Activated CD4-positive, alpha-beta T cell treated with anti-CD3 and anti-CD28 coated beads, Interleukin-2, amount 10 ng/mL, durations not matched to agents 24 days and 14 days (primary cell): ENCODE measurements around the gene EFL1. TPM values are rescaled to one million over a fixed set of nuclear protein-coding genes. Genes with fewer than 3 reads are reported as not detected.
"Not testable (repeated sequence)": the region's sequence is repeated elsewhere in the genome, so short reads cannot be mapped to it uniquely, and the experiment has no call there.

Source experiments
- DNase-seq: peaks from one replicate; pipeline ENCODE4 v3.0.0; 2022
- H3K27ac Mint-ChIP-seq: one replicate; pipeline ENCODE4 v1.8.0; 2022; ENCODE audit warnings: mild to moderate bottlenecking, mixed read lengths
- H3K27me3 Mint-ChIP-seq: one replicate; pipeline ENCODE4 v1.8.0; 2022; ENCODE audit warnings: mixed read lengths
- H3K36me3 Mint-ChIP-seq: one replicate; pipeline ENCODE4 v1.8.0; 2022; ENCODE audit warnings: low read depth, mild to moderate bottlenecking, mixed read lengths
- H3K4me1 Mint-ChIP-seq: one replicate; pipeline ENCODE4 v1.8.0; 2021; ENCODE audit warnings: mixed read lengths
- H3K4me3 Mint-ChIP-seq: one replicate; pipeline ENCODE4 v1.8.0; 2022; ENCODE audit warnings: mild to moderate bottlenecking, moderate library complexity, mixed read lengths
- H3K9me3 Mint-ChIP-seq: one replicate; pipeline ENCODE4 v1.8.0; 2021; ENCODE audit warnings: mixed read lengths
- intact Hi-C: fragments of 100-400 bp; cut with micrococcal nuclease; formaldehyde crosslinking; loops from one replicate; pipeline ENCODE4 v1.15.1; 2023
- total RNA-seq: library from RNA; stranded (reverse); gene quantifications from 2 replicates; pipeline ENCODE4 v1.2.3, GENCODE V29; 2022

The EFL1 gene
- total RNA-seq, 1 donor from 2014 or later = 27.2 TPM

GRCh38 chr15:82298032-82298431 lies 35.5 kb upstream of the EFL1 start:
- H3K36me3 Mint-ChIP-seq = no peaks in the 10 kb centered on the region
- H3K27ac Mint-ChIP-seq = no peak overlapping the region
- peaks cover 5% of the 10 kb centered on the region for H3K4me1 Mint-ChIP-seq
- intact Hi-C loops = no loop called here
- H3K27me3 Mint-ChIP-seq = peaks cover 7% of the 10 kb centered on the region
- DNase-seq = no peak
- peak overlapping the region; percentile 25 for H3K4me3 Mint-ChIP-seq
- H3K9me3 Mint-ChIP-seq = no peaks in the 10 kb centered on the region

DNA sequence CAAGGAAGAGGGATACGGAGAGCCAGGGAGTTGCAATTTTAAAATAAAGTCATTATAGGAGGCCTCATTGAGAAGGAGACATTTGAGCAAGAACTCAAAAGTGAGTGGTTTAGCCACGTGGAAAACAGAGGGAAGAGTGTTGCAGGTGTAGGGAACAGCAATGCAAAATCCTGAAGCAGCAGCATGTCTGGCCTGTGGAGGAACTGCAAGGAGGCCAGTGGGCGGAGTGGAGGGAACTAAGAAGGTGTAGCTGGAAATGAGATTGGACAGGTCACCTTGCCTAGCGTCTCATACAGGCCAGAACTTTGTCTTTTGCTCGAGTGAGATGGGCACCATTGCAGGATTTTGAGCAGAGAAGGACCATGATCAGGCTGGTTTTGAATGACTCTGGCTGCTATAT lies 35.0 kb upstream of the EFL1 start:
- Mint-ChIP-seq H3K27ac (no peak overlapping the region), H3K36me3 (no peaks in the 10 kb centered on the region), H3K4me3 (no peak overlapping the region), H3K4me1 (peaks cover 5% of the 10 kb centered on the region), H3K9me3 (no peaks in the 10 kb centered on the region), H3K27me3 (peaks cover 7% of the 10 kb centered on the region)
- intact Hi-C loops = no loop called here
- peak; percentile 51 for DNase-seq

- Mint-ChIP-seq H3K27ac (no peak overlapping the region), H3K4me1 (peaks cover 10% of the 10 kb centered on the region), H3K4me3 (no peak overlapping the region), H3K36me3 (no peaks in the 10 kb centered on the region), H3K27me3 (peaks cover 15% of the 10 kb centered on the region), H3K9me3 (no peaks in the 10 kb centered on the region)
- no peak for DNase-seq
- intact Hi-C loops = no loop called here
These were observed 31.6 kb upstream of the EFL1 start for GRCh38 chr15:82294061-82294690.

GRCh38 chr15:82292271-82292670 lies 29.7 kb upstream of the EFL1 start:
- Mint-ChIP-seq H3K9me3 (peaks cover 8% of the 10 kb centered on the region), H3K27me3 (peaks cover 24% of the 10 kb centered on the region), H3K4me3 (no peak overlapping the region), H3K27ac (no peak overlapping the region), H3K36me3 (no peaks in the 10 kb centered on the region), H3K4me1 (peaks cover 9% of the 10 kb centered on the region)
- intact Hi-C loops = no loop called here
- no peak for DNase-seq

DNA sequence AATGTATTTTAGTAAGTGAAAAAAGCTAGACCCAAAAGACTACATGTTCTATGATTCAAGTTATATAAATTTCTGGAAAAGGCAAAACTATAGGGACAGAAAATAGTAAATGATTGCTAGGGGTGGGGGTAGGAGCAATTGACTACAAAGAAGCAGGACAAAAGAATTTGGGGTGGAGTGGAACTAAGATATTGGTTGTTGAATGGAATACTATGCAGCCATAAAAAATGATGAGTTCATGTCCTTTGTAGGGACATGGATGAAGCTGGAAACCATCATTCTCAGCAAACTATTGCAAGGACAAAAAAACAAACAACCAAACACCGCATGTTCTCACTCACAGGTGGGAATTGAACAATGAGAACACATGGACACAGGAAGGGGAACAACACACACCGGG lies 25.7 kb upstream of the EFL1 start:
- H3K4me3 Mint-ChIP-seq, H3K36me3 Mint-ChIP-seq, H3K27ac Mint-ChIP-seq, intact Hi-C loops, H3K9me3 Mint-ChIP-seq: not testable (repeated sequence)
- peak; percentile 2 for DNase-seq
- peaks cover 24% of the 10 kb centered on the region for H3K27me3 Mint-ChIP-seq
- peaks cover 25% of the 10 kb centered on the region for H3K4me1 Mint-ChIP-seq

GRCh38 chr15:82286475-82286874 lies 23.9 kb upstream of the EFL1 start:
- H3K27ac Mint-ChIP-seq, intact Hi-C loops, H3K36me3 Mint-ChIP-seq, H3K9me3 Mint-ChIP-seq: not testable (repeated sequence)
- peaks cover 26% of the 10 kb centered on the region for H3K27me3 Mint-ChIP-seq
- peak; percentile 67 for DNase-seq
- H3K4me1 Mint-ChIP-seq = peaks cover 25% of the 10 kb centered on the region
- H3K4me3 Mint-ChIP-seq = peak overlapping the region; percentile 43

- H3K9me3 Mint-ChIP-seq, intact Hi-C loops: not testable (repeated sequence)
- peaks cover 26% of the 10 kb centered on the region for H3K27me3 Mint-ChIP-seq
These were observed 21.8 kb upstream of the EFL1 start for GRCh38 chr15:82284381-82284780.

GRCh38 chr15:82282386-82282785 lies 19.9 kb upstream of the EFL1 start:
- H3K27ac Mint-ChIP-seq, H3K4me3 Mint-ChIP-seq, H3K9me3 Mint-ChIP-seq, intact Hi-C loops, H3K36me3 Mint-ChIP-seq: not testable (repeated sequence)
- Mint-ChIP-seq H3K27me3 (peaks cover 27% of the 10 kb centered on the region), H3K4me1 (peaks cover 18% of the 10 kb centered on the region)
- DNase-seq = peak; percentile 46

More at GRCh38 chr15:82284381-82284780, 21.8 kb upstream of the EFL1 start:
- not testable (repeated sequence) for H3K36me3 Mint-ChIP-seq, DNase-seq, H3K27ac Mint-ChIP-seq, H3K4me3 Mint-ChIP-seq
- peaks cover 20% of the 10 kb centered on the region for H3K4me1 Mint-ChIP-seq

- H3K36me3 Mint-ChIP-seq, DNase-seq, H3K4me1 Mint-ChIP-seq, H3K9me3 Mint-ChIP-seq, H3K27ac Mint-ChIP-seq, H3K4me3 Mint-ChIP-seq, intact Hi-C loops: not testable (repeated sequence)
- peaks cover 28% of the 10 kb centered on the region for H3K27me3 Mint-ChIP-seq
These were observed 18.7 kb upstream of the EFL1 start for GRCh38 chr15:82281276-82281675.

- DNase-seq = no peak
- Mint-ChIP-seq H3K4me1 (no peaks in the 10 kb centered on the region), H3K27me3 (peaks cover 42% of the 10 kb centered on the region), H3K36me3 (no peaks in the 10 kb centered on the region), H3K4me3 (no peak overlapping the region), H3K27ac (no peak overlapping the region), H3K9me3 (peaks cover 14% of the 10 kb centered on the region)
- intact Hi-C loops = no loop called here
These were observed 12.9 kb upstream of the EFL1 start for GRCh38 chr15:82275410-82275809.

- peaks cover 24% of the 10 kb centered on the region for H3K27me3 Mint-ChIP-seq
- H3K4me3 Mint-ChIP-seq = no peak overlapping the region
- peaks cover 14% of the 10 kb centered on the region for H3K9me3 Mint-ChIP-seq
- H3K4me1 Mint-ChIP-seq = no peaks in the 10 kb centered on the region
- no peak for DNase-seq
- no peak overlapping the region for H3K27ac Mint-ChIP-seq
- H3K36me3 Mint-ChIP-seq = no peaks in the 10 kb centered on the region
- intact Hi-C loops = no loop called here
These were observed 9.6 kb upstream of the EFL1 start for GRCh38 chr15:82272154-82272553.

DNA sequence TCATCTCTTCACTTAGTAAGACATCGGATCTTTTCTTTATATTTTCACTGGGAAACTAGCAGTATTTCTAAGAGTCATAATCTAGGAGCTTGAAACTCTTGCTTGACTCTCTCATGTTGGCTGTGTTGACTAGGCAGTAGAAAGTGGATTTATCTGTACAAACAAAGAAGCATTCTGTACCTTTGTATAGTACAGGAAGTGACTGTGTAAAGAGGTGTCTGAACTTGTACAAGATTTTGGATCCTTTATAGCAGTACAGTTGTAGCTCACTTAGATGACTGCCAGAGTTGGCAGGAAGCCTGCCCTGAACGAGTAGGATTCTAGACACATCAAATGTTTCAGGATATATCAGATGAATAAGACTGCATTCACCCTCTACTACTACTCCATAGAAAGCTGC lies 5.9 kb upstream of the EFL1 start:
- H3K27me3 Mint-ChIP-seq, H3K4me1 Mint-ChIP-seq, DNase-seq, H3K27ac Mint-ChIP-seq, H3K4me3 Mint-ChIP-seq, H3K36me3 Mint-ChIP-seq, intact Hi-C loops, H3K9me3 Mint-ChIP-seq: not testable (repeated sequence)

- H3K4me3 Mint-ChIP-seq, H3K36me3 Mint-ChIP-seq, H3K27ac Mint-ChIP-seq, H3K27me3 Mint-ChIP-seq, H3K9me3 Mint-ChIP-seq, intact Hi-C loops, DNase-seq: not testable (repeated sequence)
- H3K4me1 Mint-ChIP-seq = peaks cover 12% of the 10 kb centered on the region
These were observed 4.6 kb upstream of the EFL1 start for GRCh38 chr15:82267137-82267536.

DNA sequence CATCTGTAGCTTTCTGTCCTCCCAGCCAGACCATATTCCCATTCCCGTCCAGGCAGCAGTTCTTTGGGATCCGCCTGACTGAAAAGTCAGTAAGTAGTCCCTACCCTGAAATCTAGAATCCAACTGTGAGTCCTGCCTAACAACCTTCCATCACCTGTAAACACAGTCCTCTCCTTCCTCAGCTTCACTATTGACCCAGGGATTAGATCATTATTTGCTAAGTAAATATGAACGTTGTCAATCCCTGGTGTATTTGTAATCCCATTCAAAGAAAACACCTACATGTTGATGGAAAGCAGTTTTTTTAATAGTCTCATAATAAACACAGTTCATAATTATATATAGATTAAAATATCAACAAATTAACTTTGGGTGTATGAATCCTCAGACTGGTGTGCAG lies 816 bp upstream of the EFL1 start:
- DNase-seq = no peak
- H3K36me3 Mint-ChIP-seq = peaks cover 19% of the 10 kb centered on the region
- peaks cover 28% of the 10 kb centered on the region for H3K4me1 Mint-ChIP-seq
- H3K27me3 Mint-ChIP-seq = peaks cover 5% of the 10 kb centered on the region
- no peaks in the 10 kb centered on the region for H3K9me3 Mint-ChIP-seq
- intact Hi-C loops = no loop called here
- H3K27ac Mint-ChIP-seq = peak overlapping the region; percentile 92
- H3K4me3 Mint-ChIP-seq = peak overlapping the region; percentile 96
